HG03066 (cell line): ENCODE data around the gene SLC9A9.

Experiments used
- ATAC-seq: cut with Tn5 transposase; IDR thresholded peaks from one replicate; pipeline ENCODE4 v1.9.1; 2021; ENCODE audit warnings: low read depth; ENCODE audit not compliant: unreplicated experiment

SLC9A9 gene

GRCh38 chr3:143380449-143380848 lies 467.8 kb downstream of the SLC9A9 start:
- no peak for ATAC-seq

GRCh38 chr3:143375698-143376097 lies 472.6 kb downstream of the SLC9A9 start:
- ATAC-seq: no peak

GRCh38 chr3:143367171-143367570 lies 481.1 kb downstream of the SLC9A9 start:
- no peak for ATAC-seq

GRCh38 chr3:143366672-143367071 lies 481.6 kb downstream of the SLC9A9 start:
- ATAC-seq: no peak

GRCh38 chr3:143363949-143364348 lies 484.3 kb downstream of the SLC9A9 start:
- no peak for ATAC-seq

GRCh38 chr3:143363276-143363675 lies 485.0 kb downstream of the SLC9A9 start:
- no peak for ATAC-seq

- no peak for ATAC-seq
Observed at GRCh38 chr3:143362115-143362991, 485.9 kb downstream of the SLC9A9 start.

- no peak for ATAC-seq
Observed at GRCh38 chr3:143361589-143361988, 486.7 kb downstream of the SLC9A9 start.

GRCh38 chr3:143360244-143360643 lies 488.0 kb downstream of the SLC9A9 start:
- no peak for ATAC-seq

GRCh38 chr3:143358793-143359491 lies 489.3 kb downstream of the SLC9A9 start:
- ATAC-seq: no peak

GRCh38 chr3:143358155-143358792 lies 490.0 kb downstream of the SLC9A9 start:
- no peak for ATAC-seq

GRCh38 chr3:143357700-143358099 lies 490.6 kb downstream of the SLC9A9 start:
- no peak for ATAC-seq

- no peak for ATAC-seq
Observed at GRCh38 chr3:143356839-143357238, 491.4 kb downstream of the SLC9A9 start.

GRCh38 chr3:143354342-143354741 lies 493.9 kb downstream of the SLC9A9 start:
- no peak for ATAC-seq

- ATAC-seq: no peak
Observed at GRCh38 chr3:143352850-143353550, 495.3 kb downstream of the SLC9A9 start.

GRCh38 chr3:143351895-143352608 lies 496.2 kb downstream of the SLC9A9 start:
- no peak for ATAC-seq

- no peak for ATAC-seq
Observed at GRCh38 chr3:143351354-143351753, 496.9 kb downstream of the SLC9A9 start.

- no peak for ATAC-seq
Observed at GRCh38 chr3:143349455-143349854, 498.8 kb downstream of the SLC9A9 start.

GRCh38 chr3:143348486-143349327 lies 499.6 kb downstream of the SLC9A9 start:
- no peak for ATAC-seq
